Right atrium auricular region (tissue), 2 donors: ENCODE data around the gene ADSS1. TPM values are rescaled to one million over a fixed set of nuclear protein-coding genes. Genes with fewer than 3 reads are reported as not detected.

ENCODE experiments used
- DNase-seq: peaks from one replicate; pipeline ENCODE4 v3.0.0-alpha.2; 2019; ENCODE audit warnings: low spot score
- H3K27ac ChIP-seq, 2 donors: fragments of 200-600 bp; sonication (generic); 1 replicate in 1 of 2; 2 replicates in 1 of 2; pipeline ENCODE4 v1.5.1; 2016 to 2019
- H3K27me3 ChIP-seq, 2 donors: fragments of 200-600 bp; sonication (generic); one replicate each; pipeline versions ENCODE4 v1.5.1 to v1.6.0; 2017 to 2019
- H3K36me3 ChIP-seq: fragments of 200-600 bp; sonication (generic); one replicate; pipeline ENCODE4 v1.5.1; 2016
- H3K4me1 ChIP-seq, 2 donors: fragments of 200-600 bp; sonication (generic); one replicate each; pipeline versions ENCODE4 v1.5.1 to v1.6.0; 2017 to 2019
- H3K4me3 ChIP-seq, 2 donors: fragments of 200-600 bp; sonication (generic); 1 replicate in 1 of 2; 2 replicates in 1 of 2; pipeline ENCODE4 v1.5.1; 2017 to 2019; ENCODE audit warnings: mild to moderate bottlenecking in 1 of 2, moderate library complexity in 1 of 2
- H3K9me3 ChIP-seq, 2 donors: fragments of 200-600 bp; sonication (generic); one replicate each; pipeline ENCODE4 v1.5.1; 2019
- CTCF ChIP-seq, 2 donors: fragments of 200-600 bp; sonication (generic); IDR thresholded peaks; one replicate each; pipeline ENCODE4 v1.5.1; 2019; ENCODE audit warnings: antibody characterized with exemption in 2 of 2
- total RNA-seq, 2 donors: library from RNA; depleted of rRNA; stranded (reverse); fragments of >200 nt; gene quantifications; one replicate each; pipeline ENCODE4 v1.1.0, GENCODE V29; 2016

ADSS1 gene
- total RNA-seq, 2 donors from 2014 or later = 113 to 158 TPM

- TF ChIP-seq CTCF (IDR thresholded peaks at IDR 0.05) = no peak
- Histone ChIP-seq H3K4me1 (peaks cover 0 to 11% of the 10 kb centered on the region in 2 donors), H3K36me3 (peaks cover 17% of the 10 kb centered on the region), H3K27ac (no peak overlapping the region), H3K9me3 (peaks cover 0 to 7% of the 10 kb centered on the region in 2 donors), H3K4me3 (no peak overlapping the region), H3K27me3 (no peaks in the 10 kb centered on the region)
- no peak for DNase-seq
Observed at GRCh38 chr14:104766863-104767633, 43.0 kb downstream of the ADSS1 start.

- no peak overlapping the region for H3K27ac ChIP-seq
- no peak for DNase-seq
- H3K9me3 ChIP-seq = peaks cover 0 to 7% of the 10 kb centered on the region in 2 donors
- peaks cover 19% of the 10 kb centered on the region for H3K36me3 ChIP-seq
- no peak overlapping the region for H3K4me3 ChIP-seq
- TF ChIP-seq CTCF (IDR thresholded peaks at IDR 0.05) = no peak
- no peaks in the 10 kb centered on the region for H3K27me3 ChIP-seq
- H3K4me1 ChIP-seq = peaks cover 0 to 11% of the 10 kb centered on the region in 2 donors
Observed at GRCh38 chr14:104767634-104767918, 43.5 kb downstream of the ADSS1 start.

- H3K4me3 ChIP-seq = no peak overlapping the region
- H3K36me3 ChIP-seq = peaks cover 30% of the 10 kb centered on the region
- H3K27me3 ChIP-seq = no peaks in the 10 kb centered on the region
- H3K9me3 ChIP-seq = peaks cover 0 to 7% of the 10 kb centered on the region in 2 donors
- TF ChIP-seq CTCF (IDR thresholded peaks at IDR 0.05) = peak; percentile 96 to 98
- DNase-seq = peak; percentile 93
- H3K27ac ChIP-seq = peak overlapping the region in 1 of 2 donors; percentile 1
- H3K4me1 ChIP-seq = peaks cover 0 to 11% of the 10 kb centered on the region in 2 donors
Observed at GRCh38 chr14:104768437-104769323, 44.7 kb downstream of the ADSS1 start.

GRCh38 chr14:104769324-104770071 is 45.5 kb downstream of the ADSS1 start:
- H3K4me3 ChIP-seq = no peak overlapping the region
- H3K4me1 ChIP-seq = peaks cover 0 to 11% of the 10 kb centered on the region in 2 donors
- no peak overlapping the region for H3K27ac ChIP-seq
- H3K27me3 ChIP-seq = no peaks in the 10 kb centered on the region
- no peak for TF ChIP-seq CTCF (IDR thresholded peaks at IDR 0.05)
- no peak for DNase-seq
- H3K9me3 ChIP-seq = peaks cover 0 to 7% of the 10 kb centered on the region in 2 donors
- peaks cover 32% of the 10 kb centered on the region for H3K36me3 ChIP-seq

GRCh38 chr14:104770072-104770579 is 46.1 kb downstream of the ADSS1 start:
- H3K27ac ChIP-seq = no peak overlapping the region
- peaks cover 0 to 11% of the 10 kb centered on the region in 2 donors for H3K4me1 ChIP-seq
- peaks cover 34% of the 10 kb centered on the region for H3K36me3 ChIP-seq
- no peak for TF ChIP-seq CTCF (IDR thresholded peaks at IDR 0.05)
- H3K9me3 ChIP-seq = peaks cover 0 to 7% of the 10 kb centered on the region in 2 donors
- H3K4me3 ChIP-seq = no peak overlapping the region
- H3K27me3 ChIP-seq = no peaks in the 10 kb centered on the region
- no peak for DNase-seq
